OCI-LY1 (cell line): Measurements from ENCODE around the gene KLHL29.

Experiments
- H2AFZ ChIP-seq: fragments of 200-600 bp; sonication (generic), shearing (Covaris generic); 2 replicates; pipeline ENCODE4 v1.6.0; 2014; ENCODE audit warnings: antibody characterized with exemption, mild to moderate bottlenecking, low read length
- H3F3A ChIP-seq: fragments of 200-600 bp; sonication (generic), shearing (Covaris generic); 2 replicates; pipeline ENCODE4 v1.6.0; 2014; ENCODE audit warnings: mild to moderate bottlenecking, antibody characterized with exemption, low read length, moderate library complexity; ENCODE audit not compliant: insufficient read depth
- H3K27ac ChIP-seq: fragments of 200-600 bp; sonication (generic); 2 replicates; pipeline ENCODE4 v1.5.1; 2014; ENCODE audit warnings: low read length, mixed run types, mild to moderate bottlenecking, low read depth; ENCODE audit not compliant: poor library complexity, severe bottlenecking
- H3K27me3 ChIP-seq: fragments of 200-600 bp; sonication (generic); 2 replicates; pipeline ENCODE4 v1.6.0; 2014; ENCODE audit warnings: antibody characterized with exemption, mild to moderate bottlenecking, low read length, moderate library complexity; ENCODE audit not compliant: insufficient read depth
- H3K36me3 ChIP-seq: fragments of 200-600 bp; sonication (generic); 2 replicates; pipeline ENCODE4 v1.6.1; 2014; ENCODE audit warnings: mild to moderate bottlenecking, antibody characterized with exemption, low read length, moderate library complexity, mixed read lengths; ENCODE audit not compliant: insufficient read depth
- H3K4me1 ChIP-seq: fragments of 200-600 bp; sonication (generic); 2 replicates; pipeline ENCODE4 v1.5.1; 2014; ENCODE audit warnings: mild to moderate bottlenecking, low read length, moderate library complexity; ENCODE audit not compliant: insufficient read depth, severe bottlenecking
- H3K4me2 ChIP-seq: fragments of 200-600 bp; sonication (generic), shearing (Covaris generic); 2 replicates; pipeline ENCODE4 v1.6.1; 2014; ENCODE audit warnings: low read length
- H3K4me3 ChIP-seq: fragments of 200-600 bp; sonication (generic); 2 replicates; pipeline ENCODE4 v1.5.1; 2014; ENCODE audit warnings: low read length, low read depth, mild to moderate bottlenecking, mixed read lengths; ENCODE audit not compliant: poor library complexity, severe bottlenecking
- H3K79me2 ChIP-seq: fragments of 200-600 bp; shearing (Covaris generic); 2 replicates; pipeline ENCODE4 v1.6.1; 2016; ENCODE audit warnings: mixed run types, low read length, mixed read lengths; ENCODE audit not compliant: insufficient read depth
- H3K9ac ChIP-seq: fragments of 200-600 bp; sonication (generic), shearing (Covaris generic); 2 replicates; pipeline ENCODE4 v1.6.1; 2014; ENCODE audit warnings: mild to moderate bottlenecking, low read length, mixed read lengths
- H3K9me2 ChIP-seq: fragments of 200-600 bp; sonication (generic), shearing (Covaris generic); 2 replicates; pipeline ENCODE4 v1.6.1; 2014; ENCODE audit warnings: low read depth, mild to moderate bottlenecking, low read length, mixed read lengths
- H3K9me3 ChIP-seq: fragments of 200-600 bp; shearing (Covaris generic); 2 replicates; pipeline ENCODE4 v1.6.1; 2014; ENCODE audit warnings: low read length, mixed read lengths
- H4K20me1 ChIP-seq: fragments of 200-600 bp; sonication (generic), shearing (Covaris generic); 2 replicates; pipeline ENCODE4 v1.6.0; 2016; ENCODE audit warnings: mild to moderate bottlenecking, low read length; ENCODE audit not compliant: insufficient read depth
- EZH2 ChIP-seq: fragments of 200-600 bp; sonication (generic), shearing (Covaris generic); IDR thresholded peaks from 2 replicates; pipeline ENCODE4 v1.8.0; 2017; ENCODE audit warnings: borderline replicate concordance, mixed run types, mild to moderate bottlenecking, antibody characterized with exemption, low read length, moderate library complexity, mixed read lengths
- TF ChIP-seq, protein P1 (sequence below): fragments of 200-600 bp; sonication (generic), shearing (Covaris generic); IDR thresholded peaks from 2 replicates; pipeline ENCODE4 v1.5.1; 2017; ENCODE audit warnings: mild to moderate bottlenecking, antibody characterized with exemption, low read length, moderate library complexity, mixed read lengths

KLHL29 gene

DNA sequence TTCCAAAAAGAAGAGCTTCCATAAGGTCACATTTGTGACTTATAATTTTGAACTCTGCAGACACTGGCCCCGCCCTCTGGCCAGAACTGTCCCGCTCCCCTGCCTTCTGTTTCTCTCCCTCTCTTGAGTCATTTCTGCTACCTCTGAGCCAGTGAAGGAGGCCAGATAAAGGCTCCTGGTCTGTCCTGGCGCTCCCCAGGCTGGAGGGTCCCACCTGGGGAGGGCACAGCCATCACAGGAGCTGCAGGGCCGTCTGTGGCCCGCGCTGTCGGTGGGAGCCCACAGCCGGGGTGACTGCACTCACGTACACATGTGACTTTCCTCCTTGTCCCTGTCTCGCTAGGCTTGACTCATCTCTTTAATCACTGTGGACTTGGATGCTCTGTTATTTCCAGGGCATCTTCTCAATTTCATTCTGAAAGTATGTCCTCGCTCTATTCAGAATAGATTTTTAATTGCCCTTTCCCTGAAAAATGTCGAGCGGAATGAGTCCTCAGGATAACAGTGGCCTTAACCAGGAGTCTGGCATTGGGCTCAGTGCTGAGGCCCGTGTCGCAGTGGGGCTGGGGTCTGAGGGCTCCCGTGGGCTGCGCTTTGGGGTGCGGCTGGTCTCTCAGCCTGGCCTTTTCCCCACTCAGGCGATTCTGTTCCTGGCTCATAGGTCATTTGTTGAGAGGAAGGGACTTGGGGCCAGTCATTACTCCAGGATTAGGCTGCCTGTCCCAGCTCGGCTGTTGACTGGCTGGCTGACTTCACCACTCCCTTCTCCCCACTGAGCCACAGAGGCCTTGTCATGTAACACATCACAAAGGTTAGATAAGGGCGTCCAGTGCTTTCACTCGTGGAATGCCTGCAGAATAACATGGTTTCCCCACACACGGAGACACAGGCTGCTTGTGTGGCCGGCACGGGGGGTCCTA lies 34.5 kb downstream of the KLHL29 start:
- no peaks in the 10 kb centered on the region for H3K4me1 ChIP-seq
- no peak overlapping the region for H2AFZ ChIP-seq
- H3K4me2 ChIP-seq, result no peak overlapping the region
- H3F3A ChIP-seq, result no peaks in the 10 kb centered on the region
- TF ChIP-seq, protein P1, sequence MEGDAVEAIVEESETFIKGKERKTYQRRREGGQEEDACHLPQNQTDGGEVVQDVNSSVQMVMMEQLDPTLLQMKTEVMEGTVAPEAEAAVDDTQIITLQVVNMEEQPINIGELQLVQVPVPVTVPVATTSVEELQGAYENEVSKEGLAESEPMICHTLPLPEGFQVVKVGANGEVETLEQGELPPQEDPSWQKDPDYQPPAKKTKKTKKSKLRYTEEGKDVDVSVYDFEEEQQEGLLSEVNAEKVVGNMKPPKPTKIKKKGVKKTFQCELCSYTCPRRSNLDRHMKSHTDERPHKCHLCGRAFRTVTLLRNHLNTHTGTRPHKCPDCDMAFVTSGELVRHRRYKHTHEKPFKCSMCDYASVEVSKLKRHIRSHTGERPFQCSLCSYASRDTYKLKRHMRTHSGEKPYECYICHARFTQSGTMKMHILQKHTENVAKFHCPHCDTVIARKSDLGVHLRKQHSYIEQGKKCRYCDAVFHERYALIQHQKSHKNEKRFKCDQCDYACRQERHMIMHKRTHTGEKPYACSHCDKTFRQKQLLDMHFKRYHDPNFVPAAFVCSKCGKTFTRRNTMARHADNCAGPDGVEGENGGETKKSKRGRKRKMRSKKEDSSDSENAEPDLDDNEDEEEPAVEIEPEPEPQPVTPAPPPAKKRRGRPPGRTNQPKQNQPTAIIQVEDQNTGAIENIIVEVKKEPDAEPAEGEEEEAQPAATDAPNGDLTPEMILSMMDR, result no peak
- TF ChIP-seq EZH2, result no peak
- H3K27me3 ChIP-seq, result 0 out of 2 replicates have a peak, but pooled peaks cover 3% of the 10 kb centered on the region
- H3K79me2 ChIP-seq, result no peaks in the 10 kb centered on the region
- H3K36me3 ChIP-seq, result no peaks in the 10 kb centered on the region
- no peaks in the 10 kb centered on the region for H3K9me3 ChIP-seq
- H3K9me2 ChIP-seq, result no peaks in the 10 kb centered on the region
- H4K20me1 ChIP-seq, result no peaks in the 10 kb centered on the region
- no peak overlapping the region for H3K9ac ChIP-seq
- H3K4me3 ChIP-seq, result no peak overlapping the region
- H3K27ac ChIP-seq, result no peak overlapping the region

DNA sequence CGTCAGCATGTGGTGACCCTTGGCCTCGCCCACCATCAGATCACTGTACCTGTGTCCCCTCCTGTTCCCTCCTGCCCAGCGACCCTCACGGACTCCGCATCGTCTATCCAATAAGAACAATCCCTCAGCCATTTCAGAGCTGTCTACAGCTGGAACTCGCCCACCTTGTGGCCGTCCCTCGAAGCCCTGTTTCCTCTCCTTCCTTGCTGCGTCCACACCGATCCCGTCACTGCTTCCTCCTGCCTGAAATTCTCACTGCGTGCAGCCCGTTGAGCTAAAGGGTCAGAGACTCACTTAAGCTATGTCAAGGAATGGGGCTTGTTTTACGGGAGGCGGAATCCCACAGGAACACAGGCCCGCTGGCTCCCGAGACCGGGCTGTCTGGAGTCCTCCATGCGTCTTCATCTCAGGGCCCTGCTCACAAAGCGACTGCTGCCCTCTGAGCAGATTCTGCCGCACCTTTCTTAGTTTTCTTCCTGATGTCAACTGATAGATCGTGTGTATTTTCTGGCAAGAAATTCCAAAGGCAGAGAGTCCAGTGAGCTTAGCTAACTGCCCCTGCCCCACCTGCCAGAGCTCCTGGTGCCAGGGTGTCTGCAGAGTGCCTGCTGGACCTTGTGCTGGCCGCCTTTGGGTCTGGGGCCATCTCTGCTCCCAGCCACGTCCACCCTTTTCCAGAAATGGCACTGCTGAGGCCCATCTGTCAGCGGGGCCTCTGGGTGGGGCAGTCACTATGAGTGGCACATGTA lies 35.3 kb downstream of the KLHL29 start:
- Histone ChIP-seq H3K9me3 (no peaks in the 10 kb centered on the region), H4K20me1 (no peaks in the 10 kb centered on the region), H3K36me3 (no peaks in the 10 kb centered on the region), H3K4me3 (no peak overlapping the region), H2AFZ (no peak overlapping the region), H3K79me2 (no peaks in the 10 kb centered on the region), H3K4me2 (no peak overlapping the region), H3K27ac (no peak overlapping the region), H3K9ac (no peak overlapping the region), H3F3A (no peaks in the 10 kb centered on the region), H3K4me1 (no peaks in the 10 kb centered on the region), H3K9me2 (no peaks in the 10 kb centered on the region), H3K27me3 (no peaks in the 10 kb centered on the region)
- TF ChIP-seq, protein P1, result no peak
- no peak for TF ChIP-seq EZH2

DNA sequence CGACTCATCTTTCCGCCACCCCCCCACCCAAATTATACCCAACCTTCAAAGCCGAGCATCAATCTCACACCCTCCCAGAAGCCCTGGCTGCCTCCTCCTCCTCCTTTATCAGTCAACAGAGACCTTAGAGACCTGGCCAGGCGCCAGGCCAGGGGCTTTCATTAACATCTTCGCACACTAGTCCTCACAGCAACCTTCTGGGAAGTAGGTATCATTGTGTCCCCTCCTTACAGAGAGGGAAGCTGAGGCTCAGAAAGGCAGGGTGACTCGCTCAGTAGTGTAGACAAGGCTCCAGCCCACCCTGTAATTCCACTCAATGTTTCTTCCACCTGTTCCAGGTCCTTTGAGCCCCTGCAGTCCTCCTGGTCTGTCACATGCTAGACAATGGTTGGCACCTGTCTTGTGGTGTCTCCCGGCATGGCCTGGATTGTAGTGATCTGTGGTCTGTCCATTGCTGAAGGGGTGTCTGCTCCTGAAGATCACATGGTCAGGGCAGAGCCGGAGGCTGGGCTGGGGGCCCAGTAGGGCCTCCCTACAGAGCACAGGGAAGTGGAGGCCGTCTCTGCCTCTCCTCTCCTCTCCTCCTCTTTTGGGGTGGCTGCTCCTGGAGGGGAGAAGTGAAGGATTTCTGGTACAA lies 36.0 kb downstream of the KLHL29 start:
- Histone ChIP-seq H3K4me1 (no peaks in the 10 kb centered on the region), H3K4me2 (no peak overlapping the region), H3K9me2 (no peaks in the 10 kb centered on the region), H2AFZ (no peak overlapping the region), H3K9me3 (no peaks in the 10 kb centered on the region), H3K4me3 (no peak overlapping the region), H4K20me1 (no peaks in the 10 kb centered on the region), H3K79me2 (no peaks in the 10 kb centered on the region), H3F3A (no peaks in the 10 kb centered on the region), H3K9ac (no peak overlapping the region), H3K36me3 (no peaks in the 10 kb centered on the region), H3K27ac (no peak overlapping the region), H3K27me3 (no peaks in the 10 kb centered on the region)
- TF ChIP-seq EZH2, result no peak
- TF ChIP-seq, protein P1, result no peak
